K562 (cell line): ENCODE measurements around the gene TMEM266. TPM values are rescaled to one million over a fixed set of nuclear protein-coding genes. Genes with fewer than 3 reads are reported as not detected.

Experiments used
- ATAC-seq: fragments of 200-7000 bp; cut with Tn5 transposase; 3 replicates; pipeline ENCODE4 v1.9.1; 2020; ENCODE audit warnings: moderate library complexity
- BruUV-seq: library from RNA; stranded (reverse); fragments of 400-500 nt; replicated peaks from 2 replicates; lab custom pipeline; 2021; lab: Mats Ljungman, UMichigan
- CTCF ChIA-PET: fragments of 300-600 bp; formaldehyde crosslinking; extraction: SDS; loops from one replicate; lab custom pipeline; 2021; ENCODE audit warnings: low intra/inter-chr PET ratio; lab: Yijun Ruan, JAX
- POLR2A ChIA-PET: fragments of 300-600, 350-650 bp; sonication (Branson Sonifier 250); formaldehyde crosslinking; extraction: SDS; loops from one replicate; lab custom pipeline; 2021; ENCODE audit warnings: antibody characterized with exemption, inconsistent platforms; lab: Yijun Ruan, JAX
- DNase-seq, 4 experiments: peaks; one replicate each; pipeline versions ENCODE4 v3.0.0 to v3.0.0-alpha.2; 2011 to 2018; ENCODE audit warnings: low spot score in 3 of 4, mixed read lengths in 3 of 4; ENCODE audit errors: extremely low read depth in 1 of 4
- FAIRE-seq: peaks from 2 replicates; lab custom pipeline; 2011; peaks lifted over from hg19 to GRCh38; lab: Jason Lieb, UNC
- H2AFZ ChIP-seq: 2 replicates; pipeline ENCODE4 v1.6.0; 2011; ENCODE audit warnings: low read depth, low read length, control low read depth, inconsistent platforms
- H3K27ac ChIP-seq: fragments of 200-600 bp; 3 replicates; pipeline ENCODE4 v1.8.0; 2011; ENCODE audit warnings: low read depth, mild to moderate bottlenecking, control low read depth, inconsistent platforms, low read length, moderate library complexity, mixed read lengths; ENCODE audit errors: extremely low read depth
- H3K27me3 ChIP-seq, 2 experiments: fragments of 300-600 bp in 1 of 2; 2 replicates in 1 of 2; 3 replicates in 1 of 2; pipeline versions ENCODE4 v1.6.0 to v1.8.0; 2011; ENCODE audit warnings: inconsistent platforms in 2 of 2, low read length in 2 of 2, mild to moderate bottlenecking in 1 of 2, mixed read lengths in 1 of 2, moderate library complexity in 1 of 2; ENCODE audit not compliant: control insufficient read depth in 2 of 2, insufficient read depth in 2 of 2
- H3K36me3 ChIP-seq: fragments of 300-600 bp; 3 replicates; pipeline ENCODE4 v1.8.0; 2011; ENCODE audit warnings: mild to moderate bottlenecking, low read length, inconsistent platforms; ENCODE audit not compliant: control insufficient read depth, insufficient read depth
- H3K4me1 ChIP-seq, 2 experiments: fragments of 200-600 bp in 1 of 2; replicated peaks in 1 of 2; 2 replicates in 1 of 2; 3 replicates in 1 of 2; pipeline versions ENCODE4 v1.5.1 to v1.8.0; 2011; ENCODE audit warnings: inconsistent platforms in 2 of 2, low read length in 2 of 2, mild to moderate bottlenecking in 1 of 2, mixed read lengths in 1 of 2, moderate library complexity in 1 of 2; ENCODE audit not compliant: control insufficient read depth in 2 of 2, insufficient read depth in 2 of 2
- H3K4me2 ChIP-seq: 2 replicates; pipeline ENCODE4 v1.6.1; 2011; ENCODE audit warnings: low read length, control low read depth, inconsistent platforms, mixed read lengths; ENCODE audit not compliant: insufficient read depth
- H3K4me3 ChIP-seq: fragments of 200-600 bp; sonication (generic), shearing (Covaris generic); 2 replicates; pipeline ENCODE4 v1.5.1; 2016; ENCODE audit warnings: control low read depth, inconsistent platforms
- H3K79me2 ChIP-seq: fragments of 200-600 bp; 3 replicates; pipeline ENCODE4 v1.8.0; 2011; ENCODE audit warnings: low read length, inconsistent platforms; ENCODE audit not compliant: control insufficient read depth, insufficient read depth
- H3K9ac ChIP-seq, 2 experiments: 2 replicates each; pipeline versions ENCODE4 v1.6.0 to v1.6.1; 2011; ENCODE audit warnings: low read depth in 2 of 2, low read length in 2 of 2, control low read depth in 1 of 2, inconsistent platforms in 1 of 2, mild to moderate bottlenecking in 1 of 2, mixed read lengths in 1 of 2; ENCODE audit not compliant: insufficient read depth in 1 of 2
- H3K9me1 ChIP-seq: one replicate; pipeline ENCODE4 v1.6.0; 2011; ENCODE audit warnings: inconsistent platforms, mild to moderate bottlenecking, low read length, moderate library complexity; ENCODE audit not compliant: control insufficient read depth, insufficient read depth
- H3K9me3 ChIP-seq: replicated peaks from 2 replicates; pipeline ENCODE4 v1.5.1; 2011; ENCODE audit warnings: low read depth, low read length, inconsistent platforms; ENCODE audit not compliant: control insufficient read depth, insufficient read depth
- H4K20me1 ChIP-seq: replicated peaks from 2 replicates; pipeline ENCODE4 v1.6.1; 2011; ENCODE audit warnings: low read length, inconsistent platforms, mixed read lengths; ENCODE audit not compliant: control insufficient read depth, insufficient read depth
- CHD2 ChIP-seq: IDR thresholded peaks from 2 replicates; pipeline ENCODE4 v1.6.1; 2011; ENCODE audit warnings: low read depth, low read length
- CREBBP ChIP-seq: IDR thresholded peaks from one replicate; pipeline ENCODE4 v1.6.1; 2012; ENCODE audit warnings: low read depth, mild to moderate bottlenecking, control low read depth, inconsistent platforms, low read length
- CSDE1 ChIP-seq, 2 experiments: fragments of 450-650 bp; IDR thresholded peaks; 2 replicates each; pipeline ENCODE4 v1.6.1; 2016; ENCODE audit warnings: mild to moderate bottlenecking in 1 of 2
- EGR1 ChIP-seq: fragments of 450-650 bp; conservative IDR thresholded peaks from 2 replicates; pipeline ENCODE4 v1.6.1; 2017; ENCODE audit warnings: mild to moderate bottlenecking
- GATAD2B ChIP-seq: fragments of 450-650 bp; IDR thresholded peaks from 2 replicates; pipeline ENCODE4 v1.6.1; 2017; ENCODE audit warnings: mild to moderate bottlenecking, borderline replicate concordance
- KDM2B ChIP-seq: fragments of 250-450 bp; sonication (Bioruptor Pico); IDR thresholded peaks from 2 replicates; pipeline ENCODE4 v1.8.0; 2021; ENCODE audit warnings: mild to moderate bottlenecking, moderate library complexity
- PBX2 ChIP-seq, 2 experiments: IDR thresholded peaks in 1 of 2; conservative IDR thresholded peaks in 1 of 2; 2 replicates each; pipeline ENCODE4 v1.6.1; 2016; ENCODE audit warnings: low read depth in 2 of 2, mild to moderate bottlenecking in 1 of 2, missing compliant biosample characterization in 1 of 2, missing genetic modification characterization in 1 of 2, moderate library complexity in 1 of 2
- RBM22 ChIP-seq: fragments of 200-400 bp; formaldehyde crosslinking; IDR thresholded peaks from 2 replicates; pipeline ENCODE4 v1.6.1; 2018; ENCODE audit warnings: low read length, low read depth; ENCODE audit not compliant: poor library complexity, severe bottlenecking
- SREBF2 ChIP-seq: sonication (generic); formaldehyde crosslinking; IDR thresholded peaks from 2 replicates; pipeline ENCODE4 v1.4.0; 2020; ENCODE audit warnings: mild to moderate bottlenecking, missing genetic modification reagents
- TCF7 ChIP-seq: sonication (generic); IDR thresholded peaks from 2 replicates; pipeline ENCODE4 v1.6.1; 2016; ENCODE audit warnings: antibody characterized with exemption, borderline replicate concordance
- TSHZ1 ChIP-seq: fragments of 250-450 bp; sonication (Bioruptor Pico); IDR thresholded peaks from 2 replicates; pipeline ENCODE4 v1.4.0; 2020; ENCODE audit warnings: mild to moderate bottlenecking, moderate library complexity
- XRCC5 ChIP-seq: fragments of 200-400 bp; formaldehyde crosslinking; IDR thresholded peaks from 2 replicates; pipeline ENCODE4 v1.6.1; 2017; ENCODE audit warnings: low read depth, mild to moderate bottlenecking, low read length
- ZNF551 ChIP-seq: fragments of 250-450 bp; sonication (Bioruptor Pico); IDR thresholded peaks from 2 replicates; pipeline ENCODE4 v1.5.0; 2021; ENCODE audit warnings: mild to moderate bottlenecking, moderate library complexity
- ZNF584 ChIP-seq: fragments of 200-800 bp; sonication (Bioruptor generic); IDR thresholded peaks from 2 replicates; pipeline ENCODE4 v1.6.1; 2016; ENCODE audit warnings: low read depth, mild to moderate bottlenecking, missing genetic modification characterization, missing compliant biosample characterization
- ZNF77 ChIP-seq: fragments of 250-450 bp; sonication (Bioruptor Pico); IDR thresholded peaks from 2 replicates; pipeline ENCODE4 v1.5.0; 2020
- WGBS: fragments of 100-300 bp; shearing (Covaris generic); methylation state at CpG from one replicate; pipeline ENCODE4 v1.1.6; 2016; ENCODE audit warnings: low coverage, mixed read lengths; ENCODE audit not compliant: insufficient coverage; ENCODE audit errors: missing lambda C conversion rate; 5-methylcytosine and 5-hydroxymethylcytosine counted together
- in situ Hi-C: fragments of 300-500 bp; cut with MboI; formaldehyde crosslinking; loops from 4 replicates; pipeline ENCODE4 v1.15.0; 2018; ENCODE audit warnings: inconsistent platforms, mixed read lengths
- intact Hi-C: fragments of 100-400 bp; cut with micrococcal nuclease; formaldehyde crosslinking; loops from 2 replicates; pipeline ENCODE4 v1.14.2; 2022
- polyA plus RNA-seq, 8 experiments: library from polyadenylated mRNA; depleted of rRNA in 4 of 8; stranded (reverse) in 5 of 8; unstranded in 3 of 8; fragments of >200 nt; fragmentation: Nextera tagmentation in 2 of 8; fragmentation: Illumina TruSeq in 1 of 8; extraction: Ambion mirVana in 2 of 8; extraction: Trizol in 1 of 8; gene quantifications; 2 replicates each; pipeline versions ENCODE4 v1.2.1 to v1.2.3, GENCODE V29; 2011 to 2014; ENCODE audit warnings: inconsistent platforms in 1 of 8, missing spikeins in 1 of 8
- total RNA-seq, 7 experiments: library from RNA; depleted of rRNA in 6 of 7; stranded (reverse); fragments of >200 nt in 6 of 7; fragmentation: Illumina TruSeq in 2 of 7; extraction: Trizol in 2 of 7; gene quantifications; 2 replicates each; pipeline versions ENCODE4 v1.2.1 to v1.2.3, GENCODE V29; 2011 to 2021; ENCODE audit warnings: low replicate concordance in 1 of 7
- TF ChIP-seq, protein P1 (sequence below): sonication (generic); formaldehyde crosslinking; IDR thresholded peaks from 2 replicates; pipeline ENCODE4 v1.8.1; 2023; ENCODE audit warnings: mild to moderate bottlenecking, missing genetic modification reagents, moderate library complexity

Gene TMEM266
- total and polyA plus RNA-seq, 9 of the 15 experiments (the other 6 are each of a cell fraction or from before 2014, with no cell fraction given) = not detected

DNA sequence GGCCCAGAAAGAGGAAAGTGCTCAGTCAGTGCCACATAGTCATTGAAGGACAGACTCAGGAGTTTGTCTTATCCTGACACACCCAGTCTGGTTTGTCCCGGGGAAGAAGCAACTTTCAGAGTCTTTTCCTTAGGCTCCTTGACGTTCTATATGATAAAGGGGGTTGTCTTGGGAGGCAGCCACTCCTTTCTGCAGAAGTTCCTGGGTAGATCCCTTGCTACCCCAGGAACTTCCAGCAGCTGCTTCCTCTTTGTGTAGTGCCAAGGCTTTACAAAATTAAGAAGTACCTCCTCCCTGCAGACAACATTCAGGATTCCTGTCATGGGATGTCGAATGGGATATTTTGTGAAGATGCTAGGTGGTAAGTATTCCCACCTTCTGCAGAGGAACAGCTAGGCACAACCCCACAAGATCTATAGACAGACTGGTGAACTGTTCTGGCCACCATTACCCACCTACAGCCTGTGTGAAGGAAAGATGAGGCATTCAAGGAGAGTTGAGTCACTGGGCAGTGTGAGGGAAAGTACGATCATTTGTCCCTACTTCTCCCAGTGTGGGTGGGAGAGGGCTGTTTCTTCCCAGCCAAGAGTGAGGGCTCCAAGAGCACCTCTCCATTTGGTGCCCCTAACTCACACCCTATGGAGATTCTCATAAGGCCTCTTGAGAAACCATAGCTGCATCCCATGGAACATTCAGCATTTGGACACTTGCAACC is 11.3 kb downstream of the TMEM266 start:
- Histone ChIP-seq H3K9me1 (no peaks in the 10 kb centered on the region), H3K4me3 (no peak overlapping the region), H3K9me3 (no peaks in the 10 kb centered on the region; the same call in 1 of the 2 replicates), H3K9ac (no peak overlapping the region), H3K27me3 (peaks cover 5 to 21% of the 10 kb centered on the region in 2 experiments; a peak in 4 of 5 replicates), H3K4me2 (no peak overlapping the region), H3K36me3 (no peaks in the 10 kb centered on the region), H2AFZ (no peak overlapping the region), H4K20me1 (no peaks in the 10 kb centered on the region), H3K27ac (no peak overlapping the region), H3K4me1 (no peaks in the 10 kb centered on the region), H3K79me2 (no peaks in the 10 kb centered on the region)
- 0% methylated on average over 4 of the region's 4 CpGs for WGBS
- CTCF ChIA-PET = no interaction called here
- in situ Hi-C loops = no loop called here
- ATAC-seq (no peak), DNase-seq (no peak), FAIRE-seq (no peak)
- no TSS peak for BruUV-seq
- intact Hi-C loops = no loop called here
- POLR2A ChIA-PET = no interaction called here
- TF ChIP-seq KDM2B (CRISPR knock-in tag) = no peak
- no peak for TF ChIP-seq ZNF551 (CRISPR knock-in tag)
- TF ChIP-seq GATAD2B = no peak
- TF ChIP-seq PBX2 (CRISPR knock-in tag; IDR thresholded peaks at IDR 0.05; ENCODE audit: low read depth) = no peak
- TF ChIP-seq PBX2 (tag; conservative IDR thresholded peaks at IDR 0.05; ENCODE audit: low read depth) = no peak
- TF ChIP-seq RBM22 = no peak
- TF ChIP-seq EGR1 = no peak
- no peak for TF ChIP-seq SREBF2 (CRISPR knock-in tag)
- TF ChIP-seq, protein P1, sequence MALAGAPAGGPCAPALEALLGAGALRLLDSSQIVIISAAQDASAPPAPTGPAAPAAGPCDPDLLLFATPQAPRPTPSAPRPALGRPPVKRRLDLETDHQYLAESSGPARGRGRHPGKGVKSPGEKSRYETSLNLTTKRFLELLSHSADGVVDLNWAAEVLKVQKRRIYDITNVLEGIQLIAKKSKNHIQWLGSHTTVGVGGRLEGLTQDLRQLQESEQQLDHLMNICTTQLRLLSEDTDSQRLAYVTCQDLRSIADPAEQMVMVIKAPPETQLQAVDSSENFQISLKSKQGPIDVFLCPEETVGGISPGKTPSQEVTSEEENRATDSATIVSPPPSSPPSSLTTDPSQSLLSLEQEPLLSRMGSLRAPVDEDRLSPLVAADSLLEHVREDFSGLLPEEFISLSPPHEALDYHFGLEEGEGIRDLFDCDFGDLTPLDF = no peak
- TF ChIP-seq XRCC5 = no peak
- no peak for TF ChIP-seq TCF7
- no peak for TF ChIP-seq ZNF584 (CRISPR knock-in tag)
- TF ChIP-seq TSHZ1 (CRISPR knock-in tag) = no peak
- TF ChIP-seq CSDE1 (IDR thresholded peaks at IDR 0.05) = no peak
- no peak for TF ChIP-seq ZNF77 (CRISPR knock-in tag)
- TF ChIP-seq CHD2 = no peak
- TF ChIP-seq CREBBP = no peak
